ENCODE results near the gene DDTL.
"Not testable (repeated sequence)": the region's sequence is repeated elsewhere in the genome, so short reads cannot be mapped to it uniquely, and the experiment has no call there.

The DDTL gene

GRCh38 chr22:23970201-23970641 lies 3.5 kb downstream of the DDTL start:
- DNase-seq (ENCODE audit: low read depth in 2 of 2) = no peak

GRCh38 chr22:23970816-23971486 lies 4.3 kb downstream of the DDTL start:
- DNase-seq (ENCODE audit: low read depth in 2 of 2) = no peak

GRCh38 chr22:23971927-23972326 lies 5.2 kb downstream of the DDTL start:
- DNase-seq (ENCODE audit: low read depth in 2 of 2) = not testable (repeated sequence)

- not testable (repeated sequence) for DNase-seq (ENCODE audit: low read depth in 2 of 2)
These were observed 7.7 kb downstream of the DDTL start, which contains the start of gene DDT for GRCh38 chr22:23974345-23974744. DDT (minus strand) TSS chr22:23974441; CDS start chr22:23974414, 27 bp downstream.

- not testable (repeated sequence) for DNase-seq (ENCODE audit: low read depth in 2 of 2)
These were observed 8.2 kb downstream of the DDTL start for GRCh38 chr22:23974836-23975352.

- DNase-seq (ENCODE audit: low read depth in 2 of 2) = not testable (repeated sequence)
These were observed 10.6 kb downstream of the DDTL start for GRCh38 chr22:23977304-23977703.

GRCh38 chr22:23979557-23980240 lies 13.0 kb downstream of the DDTL start, which contains the start of gene GSTT2:
GSTT2 (plus strand) TSS chr22:23980134.
- DNase-seq (ENCODE audit: low read depth in 2 of 2) = not testable (repeated sequence)

- DNase-seq (ENCODE audit: low read depth in 2 of 2) = not testable (repeated sequence)
These were observed 13.9 kb downstream of the DDTL start for GRCh38 chr22:23980567-23980966.

GRCh38 chr22:23984430-23984829 lies 17.7 kb downstream of the DDTL start:
- no peak for DNase-seq (ENCODE audit: low read depth in 2 of 2)

GRCh38 chr22:23986089-23986488 lies 19.4 kb downstream of the DDTL start:
- not testable (repeated sequence) for DNase-seq (ENCODE audit: low read depth in 2 of 2)

- not testable (repeated sequence) for DNase-seq (ENCODE audit: low read depth in 2 of 2)
These were observed 20.0 kb downstream of the DDTL start for GRCh38 chr22:23986538-23987178.

GRCh38 chr22:23989583-23990244 lies 23.0 kb downstream of the DDTL start:
- not testable (repeated sequence) for DNase-seq (ENCODE audit: low read depth in 2 of 2)

GRCh38 chr22:23993080-23993479 lies 26.4 kb downstream of the DDTL start:
- not testable (repeated sequence) for DNase-seq (ENCODE audit: low read depth in 2 of 2)

- DNase-seq (ENCODE audit: low read depth in 2 of 2) = not testable (repeated sequence)
These were observed 27.0 kb downstream of the DDTL start for GRCh38 chr22:23993581-23994177.

GRCh38 chr22:23997092-23997491 lies 30.4 kb downstream of the DDTL start:
- DNase-seq (ENCODE audit: low read depth in 2 of 2) = no peak

- DNase-seq (ENCODE audit: low read depth in 2 of 2) = not testable (repeated sequence)
These were observed 33.1 kb downstream of the DDTL start for GRCh38 chr22:23999779-24000178.

GRCh38 chr22:24001314-24001713 lies 34.6 kb downstream of the DDTL start:
- DNase-seq (ENCODE audit: low read depth in 2 of 2) = no peak

- DNase-seq (ENCODE audit: low read depth in 2 of 2) = no peak
These were observed 35.6 kb downstream of the DDTL start for GRCh38 chr22:24002272-24002671.

GRCh38 chr22:24002851-24003250 lies 36.2 kb downstream of the DDTL start:
- DNase-seq (ENCODE audit: low read depth in 2 of 2) = no peak

GRCh38 chr22:24003887-24004286 lies 37.2 kb downstream of the DDTL start:
- no peak for DNase-seq (ENCODE audit: low read depth in 2 of 2)

GRCh38 chr22:24005201-24005600 lies 38.5 kb downstream of the DDTL start, which contains the start of gene GSTT4:
GSTT4 (minus strand) TSS chr22:24005453; CDS start chr22:24005356, 97 bp downstream.
- DNase-seq (ENCODE audit: low read depth in 2 of 2) = no peak

Data from stimulated activated CD8-positive, alpha-beta memory T cell treated with anti-CD3 and anti-CD28 coated beads, Interleukin-7, amount 100 ng/mL, for 4 hours (primary cell).